ENCODE measurements around the gene RPH3AL. TPM values are rescaled to one million over a fixed set of nuclear protein-coding genes. Genes with fewer than 3 reads are reported as not detected.

RPH3AL gene
- total RNA-seq, 1 experiment from 2014 or later = 24.9 TPM

GRCh38 chr17:233473-233941, 119.1 kb downstream of the RPH3AL start:
- BruUV-seq (replicated peaks) = no TSS peak
- intact Hi-C loops (cut with micrococcal nuclease) = no loop called here
- no peak overlapping the region for H2AFZ ChIP-seq (ENCODE audit: low read length)
- H3K9ac ChIP-seq (ENCODE audit: low read length) = no peak overlapping the region
- H3K27me3 ChIP-seq (ENCODE audit: low read length) = no peaks in the 10 kb centered on the region
- H4K20me1 ChIP-seq (ENCODE audit: low read length) = no peaks in the 10 kb centered on the region
- H3K4me3 ChIP-seq (ENCODE audit: low read length) = no peak overlapping the region
- H3K9me2 ChIP-seq (replicated peaks; ENCODE audit: low read length) = no peaks in the 10 kb centered on the region
- H3K4me1 ChIP-seq (ENCODE audit: insufficient read depth, low read length) = no peaks in the 10 kb centered on the region
- H3K36me3 ChIP-seq (ENCODE audit: low read depth, low read length) = no peaks in the 10 kb centered on the region
- ChIA-PET POLR2A (ENCODE audit: unreplicated experiment) (no interaction called here), CTCF (no interaction called here)
- TF ChIP-seq EZH2 (IDR thresholded peaks at IDR 0.05; ENCODE audit: low read length, unreplicated experiment) = no peak
- TF ChIP-seq EZH2phosphoT487 (IDR thresholded peaks at IDR 0.05; ENCODE audit: borderline replicate concordance, low read length) = no peak
- TF ChIP-seq, protein P1, sequence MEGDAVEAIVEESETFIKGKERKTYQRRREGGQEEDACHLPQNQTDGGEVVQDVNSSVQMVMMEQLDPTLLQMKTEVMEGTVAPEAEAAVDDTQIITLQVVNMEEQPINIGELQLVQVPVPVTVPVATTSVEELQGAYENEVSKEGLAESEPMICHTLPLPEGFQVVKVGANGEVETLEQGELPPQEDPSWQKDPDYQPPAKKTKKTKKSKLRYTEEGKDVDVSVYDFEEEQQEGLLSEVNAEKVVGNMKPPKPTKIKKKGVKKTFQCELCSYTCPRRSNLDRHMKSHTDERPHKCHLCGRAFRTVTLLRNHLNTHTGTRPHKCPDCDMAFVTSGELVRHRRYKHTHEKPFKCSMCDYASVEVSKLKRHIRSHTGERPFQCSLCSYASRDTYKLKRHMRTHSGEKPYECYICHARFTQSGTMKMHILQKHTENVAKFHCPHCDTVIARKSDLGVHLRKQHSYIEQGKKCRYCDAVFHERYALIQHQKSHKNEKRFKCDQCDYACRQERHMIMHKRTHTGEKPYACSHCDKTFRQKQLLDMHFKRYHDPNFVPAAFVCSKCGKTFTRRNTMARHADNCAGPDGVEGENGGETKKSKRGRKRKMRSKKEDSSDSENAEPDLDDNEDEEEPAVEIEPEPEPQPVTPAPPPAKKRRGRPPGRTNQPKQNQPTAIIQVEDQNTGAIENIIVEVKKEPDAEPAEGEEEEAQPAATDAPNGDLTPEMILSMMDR (conservative IDR thresholded peaks at IDR 0.05; ENCODE audit: low read depth, low read length) = no peak
- H3F3A ChIP-seq (ENCODE audit: low read length, unreplicated experiment) = no peaks in the 10 kb centered on the region
- H3K27ac ChIP-seq (ENCODE audit: low read length) = no peak overlapping the region
- ATAC-seq (no peak), DNase-seq (no peak)
- H3K4me2 ChIP-seq (ENCODE audit: low read length) = no peak overlapping the region
- H3K79me2 ChIP-seq (ENCODE audit: low read length) = no peaks in the 10 kb centered on the region
- H3K9me3 ChIP-seq (ENCODE audit: low read length) = no peaks in the 10 kb centered on the region

- intact Hi-C loops (cut with micrococcal nuclease) = no loop called here
- Histone ChIP-seq H2AFZ (ENCODE audit: low read length) (no peak overlapping the region), H3K9me2 (replicated peaks; ENCODE audit: low read length) (no peaks in the 10 kb centered on the region), H3K27ac (ENCODE audit: low read length) (no peak overlapping the region), H3K4me2 (ENCODE audit: low read length) (no peak overlapping the region), H3K27me3 (ENCODE audit: low read length) (no peaks in the 10 kb centered on the region), H3K9ac (ENCODE audit: low read length) (no peak overlapping the region), H4K20me1 (ENCODE audit: low read length) (no peaks in the 10 kb centered on the region), H3F3A (ENCODE audit: low read length, unreplicated experiment) (no peaks in the 10 kb centered on the region), H3K4me1 (ENCODE audit: insufficient read depth, low read length) (no peaks in the 10 kb centered on the region), H3K36me3 (ENCODE audit: low read depth, low read length) (no peaks in the 10 kb centered on the region), H3K9me3 (ENCODE audit: low read length) (no peaks in the 10 kb centered on the region), H3K79me2 (ENCODE audit: low read length) (no peaks in the 10 kb centered on the region), H3K4me3 (ENCODE audit: low read length) (no peak overlapping the region)
- no TSS peak for BruUV-seq (replicated peaks)
- POLR2A ChIA-PET (ENCODE audit: unreplicated experiment) = no interaction called here
- CTCF ChIA-PET = no interaction called here
- no peak for TF ChIP-seq EZH2phosphoT487 (IDR thresholded peaks at IDR 0.05; ENCODE audit: borderline replicate concordance, low read length)
- TF ChIP-seq EZH2 (IDR thresholded peaks at IDR 0.05; ENCODE audit: low read length, unreplicated experiment) = no peak
- TF ChIP-seq, protein P1 (conservative IDR thresholded peaks at IDR 0.05; ENCODE audit: low read depth, low read length) = no peak
- ATAC-seq (no peak), DNase-seq (no peak)
Observed at GRCh38 chr17:231966-232807, 120.4 kb downstream of the RPH3AL start.

Data from PC-3 (cell line).